HUES64 (cell line): ENCODE measurements around the gene INHBA.
A peak's percentile ranks its signal among the peaks of the same experiment; 100 is the strongest.

ENCODE experiments used
- H3K27ac ChIP-seq: 2 replicates; pipeline ENCODE4 v1.7.0; 2013; ENCODE audit warnings: low read depth, low read length, inconsistent platforms
- H3K27me3 ChIP-seq: 2 replicates; pipeline ENCODE4 v1.6.1; 2013; ENCODE audit warnings: mild to moderate bottlenecking, low read length; ENCODE audit not compliant: insufficient read depth
- H3K36me3 ChIP-seq: 2 replicates; pipeline ENCODE4 v1.6.1; 2013; ENCODE audit warnings: mild to moderate bottlenecking, low read length; ENCODE audit not compliant: insufficient read depth
- H3K4me1 ChIP-seq: 2 replicates; pipeline ENCODE4 v1.6.1; 2013; ENCODE audit warnings: mild to moderate bottlenecking, low read length, moderate library complexity; ENCODE audit not compliant: insufficient read depth
- H3K4me3 ChIP-seq: 2 replicates; pipeline ENCODE4 v1.5.1; 2013; ENCODE audit warnings: mild to moderate bottlenecking, low read length, moderate library complexity
- H3K9ac ChIP-seq: 2 replicates; pipeline ENCODE4 v1.6.1; 2013; ENCODE audit warnings: mild to moderate bottlenecking, low read depth, low read length
- H3K9me3 ChIP-seq: 2 replicates; pipeline ENCODE4 v1.6.1; 2013; ENCODE audit warnings: low read depth, low read length; ENCODE audit not compliant: insufficient read depth
- WGBS: fragments of 150-250, 120-280 bp; methylation state at CpG from one replicate; pipeline ENCODE4 v1.1.7; 2013; ENCODE audit warnings: missing lambda C conversion rate; 5-methylcytosine and 5-hydroxymethylcytosine counted together

INHBA gene

DNA sequence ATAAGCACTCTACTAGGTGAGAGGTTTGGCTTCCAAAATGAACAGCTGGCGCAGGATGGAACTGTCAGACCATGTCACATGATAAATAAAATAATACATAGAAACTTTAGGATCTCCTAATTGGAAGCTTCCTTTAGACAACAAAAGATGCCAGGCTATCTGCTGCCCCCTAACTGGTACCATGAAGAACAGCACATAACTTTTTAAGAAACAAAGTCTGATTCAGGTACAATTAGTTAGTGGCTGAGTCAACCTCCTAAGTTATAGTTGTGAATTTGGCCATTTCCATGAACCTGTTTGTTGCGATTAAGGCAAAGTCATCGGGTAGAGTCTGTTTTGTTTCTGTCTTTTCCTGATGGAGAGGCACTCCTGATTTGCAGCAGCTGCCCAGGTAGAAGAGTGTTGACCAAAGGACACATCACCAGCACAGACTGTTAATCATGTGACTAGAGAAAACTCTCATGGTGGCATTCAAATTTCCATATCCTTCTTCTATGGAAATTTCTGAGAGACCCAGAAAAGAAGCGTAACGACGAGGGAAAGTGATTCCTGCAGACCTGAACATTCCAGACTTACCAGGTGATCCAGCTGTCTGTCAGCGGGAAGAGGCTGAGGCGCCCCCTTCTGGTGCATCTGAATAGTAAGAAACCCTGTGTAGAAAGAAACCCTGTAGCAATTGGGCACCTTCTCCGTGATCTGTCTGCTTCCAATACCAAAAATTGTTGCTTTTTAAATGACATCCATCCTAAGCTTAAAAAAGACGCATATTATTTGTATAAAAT is 8.6 kb upstream of the INHBA start:
- no peaks in the 10 kb centered on the region for H3K9me3 ChIP-seq
- peaks cover under 1% of the 10 kb centered on the region; the same call in 1 of the 2 replicates for H3K4me1 ChIP-seq
- H3K36me3 ChIP-seq: no peaks in the 10 kb centered on the region
- peaks cover 11% of the 10 kb centered on the region for H3K27me3 ChIP-seq
- no peak overlapping the region for H3K27ac ChIP-seq
- 37% methylated on average over 8 of the region's 10 CpGs for WGBS
- H3K9ac ChIP-seq: no peak overlapping the region
- H3K4me3 ChIP-seq: no peak overlapping the region

DNA sequence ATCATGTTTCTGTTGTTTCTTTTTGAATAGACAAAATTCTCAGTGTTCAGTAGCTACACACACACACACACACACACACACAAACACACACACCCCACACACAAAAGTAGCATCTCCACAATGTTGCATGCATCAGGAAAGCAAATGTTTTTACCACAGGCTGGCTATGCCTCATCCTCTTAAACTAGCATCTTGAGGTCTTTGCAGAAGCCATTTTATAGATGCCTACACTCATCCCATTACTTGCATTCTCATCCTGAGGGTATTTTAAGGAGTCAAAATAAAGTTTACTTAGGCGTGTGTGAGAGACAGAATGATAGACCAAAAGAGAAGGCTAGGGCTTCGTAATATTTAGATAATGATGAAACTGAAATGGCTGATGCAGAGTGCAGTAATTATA is 7.9 kb upstream of the INHBA start:
- H3K27me3 ChIP-seq: peaks cover 18% of the 10 kb centered on the region
- no peak overlapping the region for H3K9ac ChIP-seq
- H3K4me1 ChIP-seq: peaks cover 7% of the 10 kb centered on the region
- H3K9me3 ChIP-seq: no peaks in the 10 kb centered on the region
- H3K27ac ChIP-seq: no peak overlapping the region
- WGBS: 87% methylated on average over 2 of the region's 2 CpGs
- no peaks in the 10 kb centered on the region for H3K36me3 ChIP-seq
- no peak overlapping the region for H3K4me3 ChIP-seq

DNA sequence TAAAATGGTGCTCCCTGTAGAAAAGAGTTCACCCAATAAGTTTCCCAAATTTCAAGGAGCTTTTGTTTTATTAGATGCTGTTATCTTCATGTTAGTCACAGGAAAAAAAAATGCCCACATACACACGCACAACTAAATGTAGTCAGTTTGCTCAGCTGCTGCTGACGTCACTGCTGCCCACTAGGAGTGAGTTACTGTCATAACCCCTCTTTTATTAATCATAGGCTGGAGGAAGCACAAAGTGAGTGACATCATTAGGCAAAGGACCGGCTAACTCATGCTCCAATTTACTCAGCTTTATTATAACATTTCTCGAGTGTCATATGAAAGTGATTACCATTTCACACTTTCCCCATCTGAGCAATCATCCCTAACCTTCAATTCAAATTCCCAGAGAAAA is 6.7 kb upstream of the INHBA start:
- no peak overlapping the region for H3K9ac ChIP-seq
- H3K27me3 ChIP-seq: peaks cover 24% of the 10 kb centered on the region
- no peaks in the 10 kb centered on the region for H3K9me3 ChIP-seq
- H3K4me3 ChIP-seq: no peak overlapping the region
- WGBS: 83% methylated on average over 4 of the region's 4 CpGs
- H3K27ac ChIP-seq: no peak overlapping the region
- H3K4me1 ChIP-seq: peaks cover 9% of the 10 kb centered on the region
- H3K36me3 ChIP-seq: no peaks in the 10 kb centered on the region

DNA sequence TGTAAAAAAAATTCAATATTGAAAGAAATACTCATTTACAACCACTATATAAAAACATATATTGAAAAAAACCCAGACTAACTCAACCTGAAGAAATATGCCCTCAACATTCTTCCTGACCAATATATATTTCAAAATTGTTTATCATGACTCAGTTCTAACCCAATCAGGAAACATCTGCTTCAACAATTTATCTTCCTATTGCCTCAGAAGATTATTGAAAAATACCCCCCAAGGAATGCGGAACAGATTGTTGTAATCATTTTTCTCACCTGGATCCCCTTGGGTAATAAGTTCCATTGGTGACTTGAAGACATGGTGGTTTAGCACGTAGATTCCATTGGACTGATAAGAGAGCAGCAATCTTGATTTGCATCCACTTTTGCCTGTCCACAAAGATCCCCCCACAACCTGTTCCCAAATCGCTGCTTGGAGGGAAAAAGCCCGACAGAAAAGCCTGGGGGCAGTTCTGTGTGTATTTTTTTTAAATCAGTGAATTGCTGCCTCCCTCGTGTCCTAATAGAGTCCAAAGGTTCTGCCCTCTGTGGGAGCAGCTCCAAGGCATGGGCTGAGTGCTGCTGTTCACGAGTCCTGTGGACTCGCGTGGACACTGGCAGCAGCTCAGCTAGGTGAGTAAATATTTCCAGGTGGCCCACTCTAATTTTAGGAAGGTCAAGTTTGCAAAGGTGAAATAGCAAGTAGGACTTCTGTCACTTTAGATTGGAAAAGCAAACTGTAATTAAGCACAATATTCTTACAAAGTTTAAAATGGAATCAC is 5.9 kb upstream of the INHBA start:
- 93% methylated on average over 8 of the region's 8 CpGs for whole genome bisulfite sequencing
- peaks cover 9% of the 10 kb centered on the region for H3K4me1 ChIP-seq
- no peak overlapping the region for H3K4me3 ChIP-seq
- H3K9ac ChIP-seq: no peak overlapping the region
- peaks cover 24% of the 10 kb centered on the region for H3K27me3 ChIP-seq
- no peaks in the 10 kb centered on the region for H3K36me3 ChIP-seq
- no peaks in the 10 kb centered on the region for H3K9me3 ChIP-seq
- H3K27ac ChIP-seq: no peak overlapping the region

DNA sequence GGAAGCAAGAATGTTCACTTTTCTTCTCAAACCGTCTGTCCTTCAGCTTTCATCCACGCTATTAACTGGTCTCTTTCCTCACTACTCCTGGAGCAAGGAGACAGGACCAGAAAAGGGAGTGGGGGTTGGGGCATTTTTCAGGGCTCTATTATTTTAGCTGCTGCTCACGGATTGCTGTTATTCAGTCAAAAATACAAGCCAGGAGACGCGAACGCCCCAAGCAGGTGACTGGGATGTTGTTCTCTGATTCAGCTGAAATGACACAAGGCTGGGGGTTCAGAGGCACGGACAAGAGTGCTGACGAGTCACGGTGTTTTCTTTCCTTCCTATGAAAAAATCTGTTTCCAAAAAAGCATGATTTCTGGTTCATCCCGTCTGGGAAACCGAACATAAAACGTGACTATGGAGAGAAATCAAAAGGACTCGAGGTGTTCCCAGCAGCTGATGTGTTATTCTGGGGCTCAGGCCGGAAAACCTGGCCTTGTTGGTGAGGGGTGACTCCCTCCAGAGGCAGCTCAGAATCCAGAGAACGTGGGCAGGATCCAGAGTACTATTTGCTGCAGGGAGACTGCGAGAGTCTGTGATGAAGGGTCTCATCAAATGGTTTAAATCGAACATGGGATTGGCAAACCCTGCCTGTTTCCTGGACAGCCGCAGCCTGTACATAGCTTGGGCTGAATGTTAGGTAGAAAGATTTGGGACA is 3.5 kb upstream of the INHBA start:
- WGBS: 81% methylated on average over 16 of the region's 18 CpGs
- H3K9me3 ChIP-seq: no peaks in the 10 kb centered on the region
- peak overlapping the region; percentile 52 for H3K4me3 ChIP-seq
- H3K36me3 ChIP-seq: no peaks in the 10 kb centered on the region
- H3K9ac ChIP-seq: no peak overlapping the region
- H3K27me3 ChIP-seq: peaks cover 40% of the 10 kb centered on the region
- H3K27ac ChIP-seq: no peak overlapping the region
- H3K4me1 ChIP-seq: peaks cover 22% of the 10 kb centered on the region

DNA sequence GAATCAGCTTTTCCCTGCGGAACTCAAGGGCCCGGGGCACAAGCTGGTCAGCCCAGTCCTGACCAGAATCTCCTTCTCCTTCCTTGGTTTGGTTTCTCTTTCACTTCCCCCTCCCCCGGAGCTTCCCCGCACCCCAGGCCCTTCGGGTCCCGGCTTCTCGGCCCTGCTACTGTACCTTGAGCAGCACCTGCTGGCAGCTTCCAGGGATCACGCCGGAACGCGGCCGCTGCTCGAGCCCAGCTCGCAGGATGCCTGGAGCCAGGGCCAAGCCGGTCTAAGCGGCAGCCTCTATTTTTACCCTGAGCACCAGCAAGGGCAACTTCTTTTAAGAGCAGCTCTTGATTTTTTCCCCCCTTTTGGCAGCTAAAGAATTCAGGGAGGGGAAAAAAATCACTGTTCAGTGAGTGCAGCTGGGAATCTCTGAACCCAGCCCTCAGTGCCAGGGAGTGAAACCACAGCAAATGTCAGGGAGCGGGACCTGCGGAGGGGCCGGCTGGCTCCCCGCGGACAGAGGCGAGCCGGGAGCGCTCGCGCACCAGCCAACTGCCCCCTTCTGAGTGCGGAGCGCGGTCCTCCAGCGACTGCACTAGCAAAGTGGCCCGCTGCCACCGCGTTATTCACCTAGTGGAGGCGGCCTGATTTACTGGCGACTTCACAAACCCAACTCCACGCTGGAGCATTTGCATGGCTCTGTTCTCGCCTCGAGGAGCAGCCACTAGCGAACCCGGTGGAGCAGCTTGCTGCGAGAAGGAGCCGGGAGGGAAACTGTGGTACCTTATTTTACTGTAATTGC is 2.4 kb upstream of the INHBA start:
- Histone ChIP-seq H3K27me3 (peaks cover 48% of the 10 kb centered on the region), H3K27ac (no peak overlapping the region), H3K9me3 (no peaks in the 10 kb centered on the region), H3K36me3 (no peaks in the 10 kb centered on the region), H3K4me1 (peaks cover 26% of the 10 kb centered on the region), H3K9ac (0 out of 2 replicates have a peak overlapping the region, but pooled peaks have one; percentile 6), H3K4me3 (peak overlapping the region; percentile 52)
- WGBS: under 1% methylated on average over 42 of the region's 42 CpGs

DNA sequence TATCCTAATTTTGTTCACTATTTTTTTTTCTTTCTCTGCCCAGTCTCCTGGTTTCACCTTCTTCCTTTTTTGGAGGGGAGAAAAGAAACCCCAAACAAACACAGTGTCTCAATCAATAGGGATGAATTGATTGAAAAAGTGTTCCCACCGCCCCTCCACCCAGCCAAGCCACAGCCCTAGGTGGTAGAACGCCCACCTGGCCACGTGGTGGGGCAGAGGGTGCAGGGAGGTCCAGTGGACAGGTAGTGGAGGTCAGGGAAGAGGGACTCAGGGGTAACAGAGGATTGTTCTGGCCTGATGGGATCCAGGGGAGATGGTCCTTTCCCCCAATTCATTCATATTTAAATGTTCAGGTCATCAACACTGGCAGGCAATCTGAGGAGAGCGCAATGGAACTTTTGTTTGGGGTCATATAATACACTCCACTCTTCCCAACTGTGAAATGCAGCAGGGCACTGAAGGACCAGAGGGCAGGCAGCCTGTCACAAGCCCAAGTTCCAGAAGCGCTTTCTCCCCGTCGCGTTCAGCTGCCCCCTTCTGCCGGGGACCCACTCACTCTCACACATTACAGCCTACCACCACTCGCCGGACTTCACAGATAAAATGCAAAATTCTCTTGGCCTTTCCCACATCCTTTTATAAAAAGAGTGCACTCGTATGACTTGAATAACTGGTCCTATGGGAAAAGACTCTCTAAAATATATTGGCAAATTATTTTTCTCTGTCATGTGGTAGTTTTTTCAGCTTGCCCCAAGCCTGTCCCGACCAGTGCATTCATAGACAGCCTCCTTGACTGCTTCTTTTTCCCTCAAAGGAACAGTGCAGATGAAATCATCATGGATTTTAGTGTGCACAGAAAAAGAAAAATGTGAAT is 1.6 kb downstream of the INHBA start:
- peaks cover 57% of the 10 kb centered on the region for H3K27me3 ChIP-seq
- peak overlapping the region; percentile 63 for H3K4me3 ChIP-seq
- WGBS: 9% methylated on average over 12 of the region's 13 CpGs
- no peaks in the 10 kb centered on the region for H3K9me3 ChIP-seq
- peaks cover 49% of the 10 kb centered on the region for H3K4me1 ChIP-seq
- no peak overlapping the region for H3K9ac ChIP-seq
- H3K27ac ChIP-seq: no peak overlapping the region; the same call in 1 of the 2 replicates
- no peaks in the 10 kb centered on the region for H3K36me3 ChIP-seq

DNA sequence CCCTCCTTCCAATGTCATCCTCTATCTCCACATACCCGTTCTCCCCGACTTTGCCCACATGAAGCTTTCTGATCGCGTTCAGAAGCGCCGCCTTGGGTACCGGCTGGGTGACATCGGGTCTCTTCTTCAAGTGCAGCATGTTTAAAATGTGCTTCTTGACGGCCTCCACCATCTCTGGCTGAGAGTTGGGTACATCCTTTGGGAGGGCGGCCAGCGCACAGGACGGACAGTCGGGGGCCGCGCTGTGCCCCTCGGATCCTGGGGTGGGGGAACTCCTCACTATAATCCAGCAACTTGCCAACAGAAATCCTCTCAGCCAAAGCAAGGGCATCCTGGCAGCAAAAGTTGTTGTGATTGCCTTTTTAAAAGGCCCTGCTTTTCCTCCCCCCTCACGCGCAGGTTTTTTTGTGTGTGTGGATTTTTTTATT is 2.8 kb downstream of the INHBA start:
- peak overlapping the region; percentile 63 for H3K4me3 ChIP-seq
- H3K4me1 ChIP-seq: peaks cover 50% of the 10 kb centered on the region
- no peak overlapping the region for H3K9ac ChIP-seq
- no peaks in the 10 kb centered on the region for H3K36me3 ChIP-seq
- H3K9me3 ChIP-seq: no peaks in the 10 kb centered on the region
- H3K27ac ChIP-seq: no peak overlapping the region
- peaks cover 46% of the 10 kb centered on the region for H3K27me3 ChIP-seq
- WGBS: 4% methylated on average over 16 of the region's 18 CpGs

DNA sequence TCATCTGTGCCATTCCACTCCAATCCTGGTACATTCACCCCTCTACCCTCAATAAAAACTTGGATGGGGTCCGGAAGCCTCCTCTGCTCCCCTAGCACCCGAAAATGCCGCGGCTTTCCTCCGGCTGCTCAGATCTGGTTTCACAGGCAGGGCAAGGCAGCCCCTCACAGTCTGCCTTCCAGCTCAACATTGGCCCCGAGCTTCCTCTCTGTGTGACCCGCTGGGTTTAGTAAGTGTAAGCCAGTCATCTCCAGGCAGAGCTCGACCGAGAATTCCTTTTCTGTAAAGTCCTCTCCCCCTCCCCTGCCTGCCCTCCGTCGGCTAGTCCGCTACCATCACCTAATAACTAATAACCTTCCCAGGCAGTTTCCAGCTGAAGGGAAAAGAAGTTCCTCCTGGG is 3.4 kb downstream of the INHBA start:
- H3K9me3 ChIP-seq: no peaks in the 10 kb centered on the region
- WGBS: 5% methylated on average over 12 of the region's 12 CpGs
- no peaks in the 10 kb centered on the region for H3K36me3 ChIP-seq
- H3K4me3 ChIP-seq: peak overlapping the region; percentile 63
- peaks cover 50% of the 10 kb centered on the region for H3K4me1 ChIP-seq
- H3K27me3 ChIP-seq: peaks cover 46% of the 10 kb centered on the region
- 0 out of 2 replicates have a peak overlapping the region, but pooled peaks have one; percentile 16 for H3K9ac ChIP-seq
- H3K27ac ChIP-seq: 0 out of 2 replicates have a peak overlapping the region, but pooled peaks have one; percentile 18

DNA sequence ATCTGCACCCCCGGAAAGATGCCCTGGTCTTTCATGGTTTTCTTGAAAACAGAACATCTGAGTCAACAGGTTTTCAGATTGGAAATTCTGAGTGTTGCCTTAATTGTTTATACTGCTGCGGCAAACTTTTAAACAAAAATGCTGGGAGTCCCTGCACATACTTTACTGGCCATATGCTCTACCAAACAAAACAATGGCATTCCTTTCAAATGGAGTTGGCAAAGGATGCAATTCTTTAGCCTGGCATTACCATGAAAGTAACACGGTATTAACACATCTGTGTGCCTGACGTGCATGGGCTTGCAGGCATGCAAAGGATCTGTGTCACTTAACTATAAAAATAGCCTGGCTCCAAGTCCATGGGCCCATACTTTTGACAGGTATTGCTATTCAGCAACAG is 4.2 kb downstream of the INHBA start:
- peaks cover 46% of the 10 kb centered on the region for H3K27me3 ChIP-seq
- 0 out of 2 replicates have a peak overlapping the region, but pooled peaks have one; percentile 35 for H3K9ac ChIP-seq
- peak overlapping the region; percentile 70; the same call in 1 of the 2 replicates for H3K27ac ChIP-seq
- H3K36me3 ChIP-seq: no peaks in the 10 kb centered on the region
- H3K9me3 ChIP-seq: no peaks in the 10 kb centered on the region
- H3K4me3 ChIP-seq: peak overlapping the region; percentile 63
- 22% methylated on average over 4 of the region's 4 CpGs for WGBS
- H3K4me1 ChIP-seq: peaks cover 50% of the 10 kb centered on the region
